Measurements from ENCODE around the gene C12orf42.

The C12orf42 gene

GRCh38 chr12:103308396-103308795 lies 187.4 kb downstream of the C12orf42 start:
- TF ChIP-seq CTCF (IDR thresholded peaks at IDR 0.05): no peak
- Histone ChIP-seq H3K27me3 (ENCODE audit: control insufficient read depth, insufficient read depth, low read length) (no peaks in the 10 kb centered on the region), H3K36me3 (ENCODE audit: control insufficient read depth, insufficient read depth, low read length) (no peaks in the 10 kb centered on the region), H3K9me3 (ENCODE audit: control insufficient read depth, low read length) (no peaks in the 10 kb centered on the region), H3K9ac (no peak overlapping the region), H3K27ac (no peak overlapping the region), H3K79me2 (no peaks in the 10 kb centered on the region), H3K4me2 (ENCODE audit: low read length) (no peak overlapping the region), H2AFZ (no peak overlapping the region), H3K4me1 (no peaks in the 10 kb centered on the region), H3K4me3 (ENCODE audit: low read depth, low read length) (no peak overlapping the region)

DNA sequence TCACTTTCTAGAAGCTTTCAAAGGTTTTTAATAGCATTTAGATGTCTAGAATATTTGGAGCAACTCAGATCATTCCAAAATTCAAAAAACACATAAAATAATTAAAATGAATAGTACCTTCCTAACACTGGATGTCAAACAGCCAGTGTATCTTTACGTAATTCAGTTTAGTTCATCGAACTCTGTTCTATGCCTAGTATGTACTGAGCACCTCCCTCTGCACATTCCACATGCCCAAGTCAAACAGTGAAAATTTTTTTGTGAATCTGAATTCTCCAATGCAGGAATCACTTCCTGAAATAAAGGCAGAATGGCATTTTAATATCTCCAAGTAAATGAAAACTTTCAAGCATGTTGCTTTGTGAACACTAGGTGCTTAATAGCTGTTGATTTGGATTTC lies 192.3 kb downstream of the C12orf42 start:
- no peaks in the 10 kb centered on the region for H3K36me3 ChIP-seq (ENCODE audit: control insufficient read depth, insufficient read depth, low read length)
- no peak overlapping the region for H3K4me3 ChIP-seq (ENCODE audit: low read depth, low read length)

DNA sequence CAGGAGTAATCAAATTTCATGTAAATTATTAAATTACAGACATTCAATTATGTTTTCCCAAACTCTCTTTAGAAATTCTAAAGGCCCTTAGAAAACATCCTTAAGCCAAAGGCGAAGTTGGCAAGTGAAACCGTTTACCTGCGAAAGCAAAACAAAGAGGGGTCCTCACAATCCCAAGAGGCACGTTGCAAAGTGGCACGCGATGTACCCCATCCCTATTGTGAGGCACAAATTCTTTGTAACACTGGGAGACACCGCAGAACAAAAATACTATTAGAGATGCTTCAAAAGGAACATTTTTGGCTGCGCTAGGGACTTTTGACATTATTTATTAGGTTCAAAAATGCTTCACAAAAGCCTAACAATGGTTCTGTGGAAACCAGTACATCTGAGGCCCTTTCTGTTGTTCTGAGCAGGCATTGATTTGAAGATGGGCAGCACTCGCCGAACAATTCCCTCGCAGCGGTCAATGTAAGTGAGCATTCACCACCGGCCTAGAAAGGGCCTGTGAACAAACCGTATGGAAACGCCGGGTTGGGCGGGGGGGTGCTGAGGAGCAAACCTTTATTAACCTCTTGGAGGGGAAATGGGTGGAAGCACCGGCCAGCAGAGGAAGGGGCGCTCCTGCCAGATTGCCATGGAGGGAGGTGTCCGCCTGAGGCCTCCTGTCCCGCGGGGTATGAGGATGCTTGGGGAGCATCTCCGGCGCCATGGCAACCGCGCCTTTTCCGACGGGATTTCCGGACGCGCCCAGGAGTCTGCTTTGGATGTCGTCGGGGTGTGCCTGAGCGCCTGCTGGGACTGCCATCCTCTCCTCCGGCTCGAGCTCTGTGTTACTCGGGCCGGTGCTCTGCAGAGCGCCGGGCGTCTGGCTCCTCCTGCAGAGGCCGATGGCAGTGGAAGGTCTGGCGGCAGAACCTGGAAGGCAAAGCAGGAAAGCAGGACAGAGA lies 193.9 kb downstream of the C12orf42 start:
- H2AFZ ChIP-seq: no peak overlapping the region
- H3K27ac ChIP-seq: no peak overlapping the region
- no peak for TF ChIP-seq CTCF (IDR thresholded peaks at IDR 0.05)
- H3K36me3 ChIP-seq (ENCODE audit: control insufficient read depth, insufficient read depth, low read length): no peaks in the 10 kb centered on the region
- no peaks in the 10 kb centered on the region for H3K4me1 ChIP-seq
- no peak overlapping the region for H3K9ac ChIP-seq
- H3K4me2 ChIP-seq (ENCODE audit: low read length): no peak overlapping the region
- H3K9me3 ChIP-seq (ENCODE audit: control insufficient read depth, low read length): no peaks in the 10 kb centered on the region
- H3K4me3 ChIP-seq (ENCODE audit: low read depth, low read length): no peak overlapping the region
- no peaks in the 10 kb centered on the region for H3K27me3 ChIP-seq (ENCODE audit: control insufficient read depth, insufficient read depth, low read length)
- H3K79me2 ChIP-seq: no peaks in the 10 kb centered on the region

More for the DNA sequence above, 192.3 kb downstream of the C12orf42 start:
- no peak for TF ChIP-seq CTCF (IDR thresholded peaks at IDR 0.05)
- H3K4me1 ChIP-seq: no peaks in the 10 kb centered on the region
- H2AFZ ChIP-seq: no peak overlapping the region
- no peak overlapping the region for H3K4me2 ChIP-seq (ENCODE audit: low read length)
- no peak overlapping the region for H3K27ac ChIP-seq
- H3K9ac ChIP-seq: no peak overlapping the region
- H3K79me2 ChIP-seq: no peaks in the 10 kb centered on the region
- no peaks in the 10 kb centered on the region for H3K27me3 ChIP-seq (ENCODE audit: control insufficient read depth, insufficient read depth, low read length)
- H3K9me3 ChIP-seq (ENCODE audit: control insufficient read depth, low read length): no peaks in the 10 kb centered on the region

DNA sequence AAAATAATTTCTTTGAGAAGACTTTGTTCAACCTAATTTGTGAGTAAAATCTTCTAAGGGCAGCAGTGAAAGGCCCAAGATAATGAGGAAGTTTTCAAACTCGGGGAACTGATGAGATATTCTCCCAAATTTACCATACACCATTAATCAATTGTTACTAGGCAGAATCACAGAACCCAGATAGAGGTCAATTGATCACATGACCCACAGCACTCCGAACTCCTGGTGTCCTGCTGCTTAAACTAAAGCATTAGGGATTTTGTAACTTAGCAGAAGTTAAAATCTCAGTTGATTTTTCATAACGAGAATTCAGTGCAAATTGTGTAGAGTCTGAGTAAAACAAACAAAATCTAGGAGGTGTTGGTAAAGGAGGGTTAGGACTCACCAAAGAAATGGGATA lies 207.8 kb downstream of the C12orf42 start:
- Histone ChIP-seq H2AFZ (no peak overlapping the region), H3K9ac (no peak overlapping the region), H3K9me3 (ENCODE audit: control insufficient read depth, low read length) (peaks cover 4% of the 10 kb centered on the region), H3K27ac (no peak overlapping the region), H3K4me1 (no peaks in the 10 kb centered on the region), H3K27me3 (ENCODE audit: control insufficient read depth, insufficient read depth, low read length) (no peaks in the 10 kb centered on the region), H3K4me2 (ENCODE audit: low read length) (no peak overlapping the region), H3K36me3 (ENCODE audit: control insufficient read depth, insufficient read depth, low read length) (no peaks in the 10 kb centered on the region), H3K79me2 (no peaks in the 10 kb centered on the region), H3K4me3 (ENCODE audit: low read depth, low read length) (no peak overlapping the region)
- TF ChIP-seq CTCF (IDR thresholded peaks at IDR 0.05): no peak

DNA sequence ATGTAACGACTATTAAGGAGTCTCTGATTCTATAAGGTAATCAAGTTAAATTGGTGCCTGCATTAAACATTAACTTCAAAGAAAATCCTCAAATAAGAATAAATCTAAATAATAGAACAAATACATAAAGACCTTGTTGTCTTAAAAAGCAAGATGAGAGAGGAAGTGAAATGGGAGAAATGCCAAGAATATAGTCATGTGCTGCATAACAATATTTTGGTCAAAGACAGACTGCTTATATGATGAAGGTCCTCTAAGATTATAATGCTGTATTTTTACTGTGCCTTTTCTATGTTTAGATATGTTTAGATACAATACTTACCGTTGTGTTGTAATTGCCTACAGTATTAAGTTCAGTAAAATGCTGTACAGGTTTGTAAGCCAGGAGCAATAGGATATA lies 213.6 kb downstream of the C12orf42 start:
- H3K4me1 ChIP-seq: no peaks in the 10 kb centered on the region
- no peak for TF ChIP-seq CTCF (IDR thresholded peaks at IDR 0.05)
- H2AFZ ChIP-seq: no peak overlapping the region
- H3K4me2 ChIP-seq (ENCODE audit: low read length): no peak overlapping the region
- no peak overlapping the region for H3K27ac ChIP-seq
- no peaks in the 10 kb centered on the region for H3K27me3 ChIP-seq (ENCODE audit: control insufficient read depth, insufficient read depth, low read length)
- no peaks in the 10 kb centered on the region for H3K9me3 ChIP-seq (ENCODE audit: control insufficient read depth, low read length)
- no peaks in the 10 kb centered on the region for H3K79me2 ChIP-seq
- no peaks in the 10 kb centered on the region for H3K36me3 ChIP-seq (ENCODE audit: control insufficient read depth, insufficient read depth, low read length)
- no peak overlapping the region for H3K9ac ChIP-seq
- no peak overlapping the region for H3K4me3 ChIP-seq (ENCODE audit: low read depth, low read length)

All from parathyroid adenoma (tissue), 2 donors.